A549 (cell line): ENCODE measurements around the gene GMPS.

Experiments
- EP300 ChIP-seq, 2 experiments: fragments of >200 bp; sonication (Bioruptor Twin); formaldehyde crosslinking; IDR thresholded peaks; 2 replicates in 1 of 2; 3 replicates in 1 of 2; pipeline ENCODE4 v1.6.1; 2016 to 2017
- MYC ChIP-seq: IDR thresholded peaks from 2 replicates; pipeline ENCODE4 v1.6.1; 2012; ENCODE audit warnings: mild to moderate bottlenecking, inconsistent platforms, low read length, improper control_type of control experiment, borderline replicate concordance
- POLR2A ChIP-seq: IDR thresholded peaks from 2 replicates; pipeline ENCODE4 v1.6.1; 2012; ENCODE audit warnings: mild to moderate bottlenecking, low read length
- TP53 ChIP-seq: fragments of 250-450 bp; sonication (Bioruptor Pico); IDR thresholded peaks from 2 replicates; pipeline ENCODE4 v1.5.0; 2021; ENCODE audit warnings: mild to moderate bottlenecking, moderate library complexity
- TF ChIP-seq, protein P1 (sequence below): fragments of >200 bp; sonication (Bioruptor Twin); formaldehyde crosslinking; IDR thresholded peaks from 3 replicates; pipeline ENCODE4 v1.5.1; 2016

GRCh38 chr3:155889952-155890351 lies 19.5 kb downstream of the GMPS start:
- TF ChIP-seq EP300 (IDR thresholded peaks at IDR 0.05) (no peak), POLR2A (no peak), TP53 (CRISPR knock-in tag) (no peak), MYC (no peak)
- TF ChIP-seq, protein P1, sequence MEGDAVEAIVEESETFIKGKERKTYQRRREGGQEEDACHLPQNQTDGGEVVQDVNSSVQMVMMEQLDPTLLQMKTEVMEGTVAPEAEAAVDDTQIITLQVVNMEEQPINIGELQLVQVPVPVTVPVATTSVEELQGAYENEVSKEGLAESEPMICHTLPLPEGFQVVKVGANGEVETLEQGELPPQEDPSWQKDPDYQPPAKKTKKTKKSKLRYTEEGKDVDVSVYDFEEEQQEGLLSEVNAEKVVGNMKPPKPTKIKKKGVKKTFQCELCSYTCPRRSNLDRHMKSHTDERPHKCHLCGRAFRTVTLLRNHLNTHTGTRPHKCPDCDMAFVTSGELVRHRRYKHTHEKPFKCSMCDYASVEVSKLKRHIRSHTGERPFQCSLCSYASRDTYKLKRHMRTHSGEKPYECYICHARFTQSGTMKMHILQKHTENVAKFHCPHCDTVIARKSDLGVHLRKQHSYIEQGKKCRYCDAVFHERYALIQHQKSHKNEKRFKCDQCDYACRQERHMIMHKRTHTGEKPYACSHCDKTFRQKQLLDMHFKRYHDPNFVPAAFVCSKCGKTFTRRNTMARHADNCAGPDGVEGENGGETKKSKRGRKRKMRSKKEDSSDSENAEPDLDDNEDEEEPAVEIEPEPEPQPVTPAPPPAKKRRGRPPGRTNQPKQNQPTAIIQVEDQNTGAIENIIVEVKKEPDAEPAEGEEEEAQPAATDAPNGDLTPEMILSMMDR = no peak
